ENCODE data around the gene SOX13.

The SOX13 gene

GRCh38 chr1:204142032-204142974, 69.4 kb downstream of the SOX13 start:
- Histone ChIP-seq H3K27me3 (ENCODE audit: control insufficient read depth, low read length) (peaks cover 14% of the 10 kb centered on the region), H3K9me2 (replicated peaks; ENCODE audit: control insufficient read depth, low read length) (no peaks in the 10 kb centered on the region), H3K4me1 (ENCODE audit: control insufficient read depth, low read length) (no peaks in the 10 kb centered on the region), H3K79me2 (ENCODE audit: control insufficient read depth, low read length) (no peaks in the 10 kb centered on the region), H3F3A (ENCODE audit: control insufficient read depth, insufficient read depth) (no peaks in the 10 kb centered on the region), H3K9me3 (ENCODE audit: control insufficient read depth, insufficient read depth, low read length) (no peaks in the 10 kb centered on the region), H4K20me1 (ENCODE audit: control insufficient read depth, insufficient read depth, low read depth, low read length) (no peaks in the 10 kb centered on the region), H3K36me3 (ENCODE audit: control insufficient read depth, low read length) (no peaks in the 10 kb centered on the region), H3K4me2 (ENCODE audit: low read length) (no peak overlapping the region), H3K27ac (ENCODE audit: low read depth, low read length) (no peak overlapping the region), H3K4me3 (ENCODE audit: low read length) (no peak overlapping the region)
- TF ChIP-seq CTCF (IDR thresholded peaks at IDR 0.05; ENCODE audit: low read depth, low read length, poor library complexity, severe bottlenecking) (no peak), EZH2phosphoT487 (IDR thresholded peaks at IDR 0.05; ENCODE audit: borderline replicate concordance, low read length) (no peak)

- Histone ChIP-seq H3K4me3 (ENCODE audit: low read length) (no peak overlapping the region), H3K4me1 (ENCODE audit: control insufficient read depth, low read length) (no peaks in the 10 kb centered on the region), H3K36me3 (ENCODE audit: control insufficient read depth, low read length) (no peaks in the 10 kb centered on the region), H3F3A (ENCODE audit: control insufficient read depth, insufficient read depth) (no peaks in the 10 kb centered on the region), H3K27ac (ENCODE audit: low read depth, low read length) (no peak overlapping the region), H3K79me2 (ENCODE audit: control insufficient read depth, low read length) (no peaks in the 10 kb centered on the region), H3K9me2 (replicated peaks; ENCODE audit: control insufficient read depth, low read length) (no peaks in the 10 kb centered on the region), H3K4me2 (ENCODE audit: low read length) (no peak overlapping the region), H3K9me3 (ENCODE audit: control insufficient read depth, insufficient read depth, low read length) (no peaks in the 10 kb centered on the region), H4K20me1 (ENCODE audit: control insufficient read depth, insufficient read depth, low read depth, low read length) (no peaks in the 10 kb centered on the region), H3K27me3 (ENCODE audit: control insufficient read depth, low read length) (peaks cover 14% of the 10 kb centered on the region)
- TF ChIP-seq CTCF (IDR thresholded peaks at IDR 0.05; ENCODE audit: low read depth, low read length, poor library complexity, severe bottlenecking), result no peak
- TF ChIP-seq EZH2phosphoT487 (IDR thresholded peaks at IDR 0.05; ENCODE audit: borderline replicate concordance, low read length), result no peak
These were observed 70.5 kb downstream of the SOX13 start for GRCh38 chr1:204143276-204144041.

- H3K4me2 ChIP-seq (ENCODE audit: low read length), result no peak overlapping the region
- no peak overlapping the region for H3K27ac ChIP-seq (ENCODE audit: low read depth, low read length)
These were observed 72.2 kb downstream of the SOX13 start for GRCh38 chr1:204145033-204145504.

More at GRCh38 chr1:204145033-204145504, 72.2 kb downstream of the SOX13 start:
- no peaks in the 10 kb centered on the region for H3K4me1 ChIP-seq (ENCODE audit: control insufficient read depth, low read length)
- peaks cover 11% of the 10 kb centered on the region; the same call in 1 of the 2 replicates for H3K27me3 ChIP-seq (ENCODE audit: control insufficient read depth, low read length)
- no peaks in the 10 kb centered on the region for H4K20me1 ChIP-seq (ENCODE audit: control insufficient read depth, insufficient read depth, low read depth, low read length)
- H3K36me3 ChIP-seq (ENCODE audit: control insufficient read depth, low read length), result no peaks in the 10 kb centered on the region
- no peaks in the 10 kb centered on the region for H3F3A ChIP-seq (ENCODE audit: control insufficient read depth, insufficient read depth)
- TF ChIP-seq CTCF (IDR thresholded peaks at IDR 0.05; ENCODE audit: low read depth, low read length, poor library complexity, severe bottlenecking) (no peak), EZH2phosphoT487 (IDR thresholded peaks at IDR 0.05; ENCODE audit: borderline replicate concordance, low read length) (no peak)
- H3K79me2 ChIP-seq (ENCODE audit: control insufficient read depth, low read length), result no peaks in the 10 kb centered on the region
- no peaks in the 10 kb centered on the region for H3K9me3 ChIP-seq (ENCODE audit: control insufficient read depth, insufficient read depth, low read length)
- no peak overlapping the region for H3K4me3 ChIP-seq (ENCODE audit: low read length)
- no peaks in the 10 kb centered on the region for H3K9me2 ChIP-seq (replicated peaks; ENCODE audit: control insufficient read depth, low read length)

All from DOHH2 (cell line).